ENCODE results near the gene CEBPB.
A peak's percentile ranks its signal among the peaks of the same experiment; 100 is the strongest.

Gene CEBPB

DNA sequence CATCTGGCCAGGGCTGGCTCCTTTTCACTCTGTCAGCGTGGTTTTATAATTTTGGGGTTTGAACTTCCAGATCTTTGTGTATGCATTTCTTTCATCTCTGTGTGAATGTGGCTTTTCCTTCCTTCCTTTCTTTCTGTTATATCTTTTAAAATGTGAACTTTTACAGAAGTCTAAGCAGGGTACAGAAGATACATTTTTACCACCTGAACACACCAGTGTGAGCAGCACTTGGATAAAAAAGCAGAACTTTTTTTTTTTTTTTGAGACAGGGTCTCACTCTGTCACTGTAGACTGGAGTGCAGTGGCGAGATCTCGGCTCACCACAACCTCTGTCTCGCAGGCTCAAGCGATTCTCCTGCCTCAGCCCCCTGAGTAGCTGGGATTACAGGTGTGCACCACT lies 20.5 kb downstream of the CEBPB start:
- peaks cover 14% of the 10 kb centered on the region for H3K4me1 Mint-ChIP-seq
- no peak overlapping the region for H3K4me3 Mint-ChIP-seq
- no peaks in the 10 kb centered on the region for H3K9me3 Mint-ChIP-seq
- no peak overlapping the region for H3K27ac Mint-ChIP-seq
- H3K36me3 Mint-ChIP-seq: no peaks in the 10 kb centered on the region
- peaks cover 1% of the 10 kb centered on the region for H3K27me3 Mint-ChIP-seq

GRCh38 chr20:50213531-50214106 lies 23.0 kb downstream of the CEBPB start:
- Mint-ChIP-seq H3K4me1 (peaks cover 14% of the 10 kb centered on the region), H3K4me3 (no peak overlapping the region), H3K27me3 (no peaks in the 10 kb centered on the region), H3K9me3 (no peaks in the 10 kb centered on the region), H3K36me3 (no peaks in the 10 kb centered on the region), H3K27ac (peak overlapping the region; percentile 77)

GRCh38 chr20:50214226-50215024 lies 23.8 kb downstream of the CEBPB start:
- Mint-ChIP-seq H3K36me3 (no peaks in the 10 kb centered on the region), H3K27ac (no peak overlapping the region), H3K4me3 (no peak overlapping the region), H3K27me3 (no peaks in the 10 kb centered on the region), H3K4me1 (peaks cover 14% of the 10 kb centered on the region), H3K9me3 (no peaks in the 10 kb centered on the region)

GRCh38 chr20:50215101-50215690 lies 24.6 kb downstream of the CEBPB start:
- Mint-ChIP-seq H3K27ac (no peak overlapping the region), H3K4me3 (no peak overlapping the region), H3K27me3 (no peaks in the 10 kb centered on the region), H3K36me3 (no peaks in the 10 kb centered on the region), H3K4me1 (peaks cover 14% of the 10 kb centered on the region), H3K9me3 (no peaks in the 10 kb centered on the region)

DNA sequence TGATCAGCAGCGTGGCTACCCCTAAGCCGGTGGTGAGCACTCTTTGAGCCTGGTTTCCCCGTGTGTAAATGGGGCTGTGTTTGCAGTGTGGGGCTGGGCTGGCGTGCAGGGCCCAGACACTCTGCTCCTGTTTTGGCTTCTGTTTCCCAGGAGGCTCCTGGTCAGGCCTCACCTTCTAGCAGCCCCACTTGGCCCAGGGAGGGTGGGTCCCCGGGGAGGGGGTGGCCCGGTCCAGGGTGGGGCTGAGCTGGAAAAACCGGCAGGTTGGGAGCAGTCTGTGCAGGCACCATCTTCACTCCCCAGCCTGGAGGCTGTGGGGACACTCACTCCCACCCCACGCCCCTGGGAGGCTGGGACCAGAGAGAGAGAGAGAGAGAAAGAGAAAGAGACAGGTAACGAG lies 25.3 kb downstream of the CEBPB start:
- H3K27ac Mint-ChIP-seq: no peak overlapping the region
- H3K4me1 Mint-ChIP-seq: peaks cover 12% of the 10 kb centered on the region
- H3K36me3 Mint-ChIP-seq: no peaks in the 10 kb centered on the region
- no peak overlapping the region for H3K4me3 Mint-ChIP-seq
- no peaks in the 10 kb centered on the region for H3K9me3 Mint-ChIP-seq
- no peaks in the 10 kb centered on the region for H3K27me3 Mint-ChIP-seq

DNA sequence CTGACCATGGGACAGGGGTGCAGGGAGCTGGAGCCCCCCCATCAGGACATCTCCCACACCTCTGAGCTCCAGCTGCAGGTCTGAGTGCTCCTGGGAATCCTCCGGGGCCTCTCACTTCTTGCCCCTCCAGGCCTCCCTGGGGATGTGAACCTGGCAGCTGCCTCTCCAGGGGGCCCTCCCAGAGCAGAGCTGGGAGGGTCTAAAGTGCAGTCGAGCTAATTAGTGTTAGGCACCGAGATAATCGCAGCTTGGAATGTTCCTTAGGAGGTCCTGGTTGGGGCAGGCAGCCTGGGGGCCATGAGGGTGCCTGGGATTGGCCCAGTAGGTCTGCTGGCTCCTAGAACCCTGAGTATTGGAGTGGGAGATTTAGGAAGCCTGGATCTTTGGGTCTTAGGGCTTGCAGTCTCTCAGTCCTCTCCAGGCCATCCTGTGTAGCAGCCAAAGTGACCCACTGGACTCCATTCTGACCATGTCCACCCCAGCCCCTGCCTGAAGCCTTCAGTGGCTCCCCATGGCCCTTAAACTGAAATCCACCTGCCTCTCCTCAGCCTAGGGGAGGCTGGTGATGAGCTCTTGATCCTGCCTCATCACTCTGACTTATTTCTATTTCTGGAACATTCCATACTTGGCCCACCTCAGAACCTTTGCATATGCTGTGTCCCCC lies 26.0 kb downstream of the CEBPB start:
- Mint-ChIP-seq H3K9me3 (no peaks in the 10 kb centered on the region), H3K4me1 (peaks cover 4% of the 10 kb centered on the region), H3K36me3 (no peaks in the 10 kb centered on the region), H3K4me3 (no peak overlapping the region), H3K27ac (no peak overlapping the region), H3K27me3 (no peaks in the 10 kb centered on the region)

- H3K27me3 Mint-ChIP-seq: no peaks in the 10 kb centered on the region
- H3K4me1 Mint-ChIP-seq: no peaks in the 10 kb centered on the region
- no peak overlapping the region for H3K27ac Mint-ChIP-seq
- no peaks in the 10 kb centered on the region for H3K36me3 Mint-ChIP-seq
- no peaks in the 10 kb centered on the region for H3K9me3 Mint-ChIP-seq
- no peak overlapping the region for H3K4me3 Mint-ChIP-seq
Measured at GRCh38 chr20:50217207-50217949, 26.7 kb downstream of the CEBPB start.

DNA sequence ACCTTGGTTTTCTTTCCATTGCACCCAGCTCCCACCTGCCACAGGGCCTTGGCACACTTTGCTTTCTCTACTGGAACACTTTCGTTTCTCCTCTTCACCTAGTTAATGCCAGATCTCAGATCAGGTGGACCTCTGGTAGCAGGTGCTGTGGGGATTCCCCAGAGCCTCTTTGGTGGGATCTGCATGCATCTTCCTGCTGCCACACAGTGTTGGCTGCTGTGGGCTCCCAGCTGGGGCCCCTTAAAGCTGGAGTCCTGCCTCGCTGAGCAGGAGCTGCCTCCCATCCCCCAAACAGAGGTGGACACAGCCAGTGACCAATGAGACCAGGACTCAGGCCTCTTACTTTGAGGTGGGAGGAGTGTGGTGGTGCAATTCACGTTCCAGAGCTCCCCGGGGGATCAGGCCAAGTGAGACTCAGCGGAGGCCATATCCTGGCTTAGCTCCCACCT lies 28.4 kb downstream of the CEBPB start:
- Mint-ChIP-seq H3K9me3 (no peaks in the 10 kb centered on the region), H3K4me3 (no peak overlapping the region), H3K4me1 (no peaks in the 10 kb centered on the region), H3K27me3 (no peaks in the 10 kb centered on the region), H3K36me3 (no peaks in the 10 kb centered on the region), H3K27ac (no peak overlapping the region)

DNA sequence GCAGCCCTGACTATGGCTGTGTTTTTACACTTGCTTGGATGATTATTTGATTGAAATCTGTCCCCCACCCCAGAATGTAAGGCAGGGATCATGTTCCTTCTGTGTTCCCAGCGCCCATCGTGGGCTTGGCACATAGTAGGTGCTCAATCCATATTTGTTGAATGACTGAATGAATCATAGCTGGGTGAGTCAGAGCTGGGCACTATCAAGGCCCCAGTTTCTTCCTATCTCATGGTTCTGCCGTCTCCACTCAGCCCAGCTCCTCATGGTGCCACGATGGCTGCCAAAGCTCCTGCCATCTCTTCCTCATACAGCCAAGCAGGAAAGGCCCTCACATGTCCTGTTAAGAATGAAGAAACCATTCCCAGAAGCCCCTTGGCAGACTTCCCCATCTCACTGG lies 29.0 kb downstream of the CEBPB start:
- no peaks in the 10 kb centered on the region for H3K36me3 Mint-ChIP-seq
- no peak overlapping the region for H3K4me3 Mint-ChIP-seq
- no peaks in the 10 kb centered on the region for H3K27me3 Mint-ChIP-seq
- no peaks in the 10 kb centered on the region for H3K4me1 Mint-ChIP-seq
- no peak overlapping the region for H3K27ac Mint-ChIP-seq
- no peaks in the 10 kb centered on the region for H3K9me3 Mint-ChIP-seq

DNA sequence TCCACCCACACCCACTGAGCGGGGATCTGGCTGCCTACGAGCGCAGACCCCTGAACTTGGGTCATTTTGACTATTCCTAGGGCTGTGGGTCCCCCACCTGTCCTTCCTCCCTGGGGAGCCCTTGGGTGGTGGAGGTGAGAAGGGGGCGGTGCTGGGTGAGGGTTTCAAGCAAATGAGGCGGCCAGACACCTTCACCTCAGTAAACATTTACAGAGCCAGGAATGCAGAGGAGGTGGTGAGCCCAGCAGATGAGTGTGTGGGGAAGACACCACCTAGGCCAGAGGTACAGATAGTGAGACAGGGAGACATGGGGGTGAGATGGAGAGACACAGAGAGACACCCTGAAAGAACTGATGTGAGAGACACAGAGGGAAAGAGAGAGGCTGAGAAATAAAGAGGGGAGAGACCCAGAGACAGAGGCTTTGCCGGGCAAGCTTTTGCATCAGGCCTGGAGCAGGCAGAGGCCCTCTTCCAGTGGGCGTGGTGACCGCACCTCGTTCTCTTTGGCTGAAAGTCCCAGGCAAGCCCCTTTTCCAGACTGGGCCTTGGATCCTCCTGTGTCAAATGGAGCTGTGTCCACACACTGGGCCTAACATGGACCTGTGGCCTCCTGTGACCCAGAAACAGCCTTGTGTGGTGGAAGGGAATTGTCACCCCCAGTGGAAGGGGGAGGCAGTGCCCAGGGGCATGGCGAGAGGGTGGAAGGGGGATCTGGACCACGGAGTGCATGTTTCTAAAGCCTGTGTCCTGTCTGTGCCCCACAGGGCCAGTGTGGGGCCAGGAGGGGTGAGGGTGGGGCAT lies 29.7 kb downstream of the CEBPB start:
- Mint-ChIP-seq H3K4me3 (no peak overlapping the region), H3K9me3 (no peaks in the 10 kb centered on the region), H3K4me1 (no peaks in the 10 kb centered on the region), H3K36me3 (no peaks in the 10 kb centered on the region), H3K27me3 (no peaks in the 10 kb centered on the region), H3K27ac (no peak overlapping the region)

GRCh38 chr20:50220894-50221365 lies 30.3 kb downstream of the CEBPB start:
- Mint-ChIP-seq H3K9me3 (no peaks in the 10 kb centered on the region), H3K4me3 (no peak overlapping the region), H3K27ac (no peak overlapping the region), H3K36me3 (no peaks in the 10 kb centered on the region), H3K27me3 (no peaks in the 10 kb centered on the region), H3K4me1 (no peaks in the 10 kb centered on the region)

GRCh38 chr20:50221501-50222308 lies 31.1 kb downstream of the CEBPB start:
- H3K4me3 Mint-ChIP-seq: no peak overlapping the region
- no peaks in the 10 kb centered on the region for H3K4me1 Mint-ChIP-seq
- H3K27ac Mint-ChIP-seq: no peak overlapping the region
- no peaks in the 10 kb centered on the region for H3K36me3 Mint-ChIP-seq
- H3K9me3 Mint-ChIP-seq: no peaks in the 10 kb centered on the region
- no peaks in the 10 kb centered on the region for H3K27me3 Mint-ChIP-seq

GRCh38 chr20:50222309-50223038 lies 31.8 kb downstream of the CEBPB start:
- Mint-ChIP-seq H3K4me3 (no peak overlapping the region), H3K27me3 (no peaks in the 10 kb centered on the region), H3K9me3 (no peaks in the 10 kb centered on the region), H3K36me3 (no peaks in the 10 kb centered on the region), H3K4me1 (no peaks in the 10 kb centered on the region), H3K27ac (no peak overlapping the region)

Measured in activated naive CD4-positive, alpha-beta T cell treated with anti-CD3 and anti-CD28 coated beads, Interleukin-2, amount 50 U/mL, for 24 hours (primary cell).